ENCODE measurements around the gene ADGRL2.

The ADGRL2 gene

GRCh38 chr1:81920886-81921285, 120.2 kb downstream of the ADGRL2 start:
- DNase-seq = no peak

- DNase-seq = no peak
Observed at GRCh38 chr1:81921344-81921743, 120.6 kb downstream of the ADGRL2 start.

GRCh38 chr1:81921851-81922462, 121.2 kb downstream of the ADGRL2 start:
- DNase-seq = no peak

GRCh38 chr1:81922955-81923354, 122.2 kb downstream of the ADGRL2 start:
- DNase-seq = no peak

GRCh38 chr1:81929106-81929505, 128.4 kb downstream of the ADGRL2 start:
- DNase-seq = no peak

DNA sequence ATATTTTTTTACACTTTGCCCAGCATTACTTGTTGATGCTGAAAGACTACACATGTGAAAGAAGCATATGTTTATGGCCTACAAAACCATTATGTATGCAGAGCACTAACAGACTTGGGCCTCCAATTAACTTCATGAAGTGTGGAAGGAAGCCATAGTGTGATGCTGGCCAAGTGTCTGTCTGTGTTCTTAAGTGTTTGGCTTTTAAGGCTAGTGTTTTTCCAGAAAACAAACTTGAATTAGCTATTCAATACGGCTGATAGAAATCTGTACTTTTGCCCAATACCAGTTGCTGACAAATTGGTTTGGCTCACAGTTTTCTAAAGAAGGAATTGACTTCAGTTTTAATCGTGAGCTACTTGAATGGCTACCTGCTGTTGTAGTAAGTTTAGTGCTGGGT, 136.1 kb downstream of the ADGRL2 start:
- DNase-seq = no peak

- no peak for DNase-seq
Observed at GRCh38 chr1:81937791-81938450, 137.2 kb downstream of the ADGRL2 start.

GRCh38 chr1:81948495-81948894, 147.8 kb downstream of the ADGRL2 start:
- no peak for DNase-seq

DNA sequence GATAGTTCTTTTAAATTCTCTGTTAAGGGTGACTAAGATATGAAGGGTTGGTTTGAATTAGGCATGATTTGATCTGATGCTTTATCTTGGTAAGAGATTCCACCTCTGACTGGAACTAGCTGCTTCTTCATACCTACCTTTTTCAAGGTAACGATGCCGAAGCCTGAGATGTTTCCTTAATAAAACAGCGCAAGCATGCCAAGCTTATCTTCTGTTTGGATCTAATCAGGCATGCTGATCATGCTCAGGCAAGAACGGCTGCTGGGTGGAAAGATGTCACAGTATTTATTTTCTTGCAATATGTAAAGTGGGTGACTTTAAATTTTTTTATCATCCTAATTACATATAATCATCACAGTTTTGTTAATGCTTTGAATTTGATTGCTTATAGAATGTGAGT, 148.7 kb downstream of the ADGRL2 start:
- no peak for DNase-seq

DNA sequence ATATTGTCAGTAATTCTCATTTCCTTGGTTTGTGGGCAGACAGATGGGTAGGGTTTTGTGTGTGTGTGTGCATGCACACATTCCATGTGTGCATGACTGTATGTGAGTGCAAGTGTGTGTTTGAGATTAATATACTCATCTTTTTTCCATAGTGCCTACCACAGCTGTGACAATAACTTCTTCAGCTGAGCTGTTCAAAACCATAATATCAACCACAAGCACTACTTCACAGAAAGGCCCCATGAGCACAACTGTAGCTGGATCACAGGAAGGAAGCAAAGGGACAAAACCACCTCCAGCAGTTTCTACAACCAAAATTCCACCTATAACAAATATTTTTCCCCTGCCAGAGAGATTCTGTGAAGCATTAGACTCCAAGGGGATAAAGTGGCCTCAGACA, 149.3 kb downstream of the ADGRL2 start:
- no peak for DNase-seq

- DNase-seq = no peak
Observed at GRCh38 chr1:81950591-81951244, 150.0 kb downstream of the ADGRL2 start.

DNA sequence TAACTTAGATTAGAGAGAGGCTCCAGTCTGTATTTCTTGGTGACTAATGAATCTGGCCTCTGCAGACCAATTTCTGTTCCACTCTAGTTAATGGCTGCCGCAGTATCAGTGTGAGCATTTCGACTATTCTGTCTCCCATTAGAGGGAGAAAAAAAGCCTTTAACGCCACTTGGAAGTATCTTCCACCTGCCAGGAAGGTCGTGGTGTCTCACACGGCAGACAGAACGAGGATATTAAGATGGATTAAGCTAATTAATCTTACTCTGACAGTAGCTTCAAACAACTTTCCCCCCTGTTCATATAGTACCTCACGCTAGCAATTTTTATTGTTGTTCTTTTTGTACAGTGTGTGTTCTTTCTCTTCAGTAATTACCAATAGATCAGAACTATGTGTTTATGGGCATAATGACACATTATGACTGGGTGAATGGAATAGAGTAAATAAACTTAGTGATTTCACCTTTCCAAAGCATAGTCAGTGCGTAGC, 153.8 kb downstream of the ADGRL2 start:
- DNase-seq = no peak

DNA sequence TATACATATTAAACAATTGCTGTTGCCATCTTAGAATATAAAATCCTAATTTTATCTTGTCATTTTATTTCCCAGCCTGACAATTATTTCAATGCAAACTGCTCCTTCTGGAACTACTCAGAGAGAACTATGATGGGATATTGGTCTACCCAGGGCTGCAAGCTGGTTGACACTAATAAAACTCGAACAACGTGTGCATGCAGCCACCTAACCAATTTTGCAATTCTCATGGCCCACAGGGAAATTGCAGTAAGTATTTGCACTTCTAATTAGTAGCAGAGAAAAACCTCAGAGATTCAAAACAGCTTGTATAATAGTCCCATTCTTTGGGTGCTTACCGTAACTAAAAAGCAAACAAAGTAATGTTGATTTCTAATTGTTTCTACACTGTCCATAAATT, 167.2 kb downstream of the ADGRL2 start:
- DNase-seq = no peak

GRCh38 chr1:81970416-81970815, 169.7 kb downstream of the ADGRL2 start:
- DNase-seq = no peak

- no peak for DNase-seq
Observed at GRCh38 chr1:81974222-81974841, 173.6 kb downstream of the ADGRL2 start.

- DNase-seq = no peak
Observed at GRCh38 chr1:81974883-81975555, 174.3 kb downstream of the ADGRL2 start.

GRCh38 chr1:81976539-81976938, 175.8 kb downstream of the ADGRL2 start:
- DNase-seq = no peak

DNA sequence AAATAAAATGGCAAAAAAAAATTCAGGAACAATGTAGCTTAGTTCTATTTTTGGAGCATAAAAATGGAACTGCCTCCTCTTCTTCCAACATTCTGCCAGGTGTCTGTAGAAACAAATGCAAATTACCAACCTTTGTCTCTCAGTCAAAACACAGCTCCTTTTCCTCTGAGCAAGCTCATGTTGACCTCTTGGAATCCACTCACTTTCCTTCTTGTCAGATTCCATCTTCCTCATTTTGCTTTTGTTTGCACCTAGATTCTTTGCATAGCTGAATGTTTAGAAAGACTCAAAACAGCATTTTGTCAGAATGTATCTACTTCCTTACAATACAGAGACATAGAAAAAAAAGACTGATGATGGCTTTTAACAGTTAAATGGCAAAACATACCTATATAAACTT, 178.2 kb downstream of the ADGRL2 start:
- DNase-seq = no peak

DNA sequence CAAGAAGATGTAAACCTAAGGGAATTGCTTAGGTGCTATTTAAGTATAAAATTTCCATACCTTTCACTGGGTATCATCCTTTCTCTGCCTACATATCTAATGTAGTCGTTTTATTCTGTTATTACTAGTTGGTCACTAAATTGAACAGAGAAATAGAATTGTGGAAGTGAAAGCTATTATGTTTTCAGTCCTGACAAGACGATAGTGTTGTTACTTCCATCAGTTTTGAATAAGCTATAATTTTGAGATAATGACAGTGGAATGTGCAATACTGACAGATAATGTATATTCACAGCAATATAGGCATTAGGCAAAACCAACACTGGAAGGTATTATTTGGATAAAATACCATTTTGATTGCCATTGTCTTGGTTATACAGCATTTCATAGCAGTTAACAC, 181.8 kb downstream of the ADGRL2 start:
- DNase-seq = no peak

DNA sequence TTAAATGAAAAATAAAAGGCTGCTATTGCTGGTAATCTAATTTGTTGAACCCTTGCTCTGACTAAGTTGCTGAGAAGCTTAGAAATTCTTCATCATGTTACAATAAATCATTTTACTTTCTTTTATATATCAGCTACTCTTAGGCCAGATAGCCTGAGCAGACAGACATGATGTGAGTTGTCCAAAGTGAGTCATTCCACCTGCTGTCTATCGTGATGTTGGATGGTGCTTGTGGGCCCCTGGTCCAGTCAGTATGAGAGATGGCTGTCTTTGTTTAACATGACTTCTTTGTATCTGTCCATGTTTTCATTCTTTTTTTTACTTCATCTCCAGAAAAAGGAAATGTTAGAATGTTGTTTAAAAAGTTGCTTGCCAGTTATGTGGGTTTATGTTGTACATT, 188.8 kb downstream of the ADGRL2 start:
- DNase-seq = no peak

GRCh38 chr1:81990241-81990640, 189.5 kb downstream of the ADGRL2 start:
- no peak for DNase-seq

DNA sequence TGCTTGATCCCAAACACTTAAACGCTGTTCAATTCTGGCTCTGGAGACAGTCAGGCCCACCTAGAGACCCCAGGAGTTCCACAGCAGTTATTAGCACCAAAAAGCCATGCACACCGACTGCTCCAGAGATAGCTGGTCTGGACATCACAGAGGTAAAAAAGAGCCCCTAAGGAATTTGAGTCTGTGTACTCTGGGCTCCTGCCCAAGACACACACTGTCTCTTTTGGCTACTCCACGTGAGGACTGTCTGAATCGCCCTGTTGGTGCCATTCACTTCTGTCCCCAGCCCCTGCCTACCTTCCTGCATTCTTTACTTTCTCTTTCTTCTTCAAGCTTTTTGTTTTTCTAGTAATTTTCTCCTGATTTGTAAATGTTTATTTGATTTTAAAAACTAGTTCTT, 197.4 kb downstream of the ADGRL2 start:
- no peak for DNase-seq

DNA sequence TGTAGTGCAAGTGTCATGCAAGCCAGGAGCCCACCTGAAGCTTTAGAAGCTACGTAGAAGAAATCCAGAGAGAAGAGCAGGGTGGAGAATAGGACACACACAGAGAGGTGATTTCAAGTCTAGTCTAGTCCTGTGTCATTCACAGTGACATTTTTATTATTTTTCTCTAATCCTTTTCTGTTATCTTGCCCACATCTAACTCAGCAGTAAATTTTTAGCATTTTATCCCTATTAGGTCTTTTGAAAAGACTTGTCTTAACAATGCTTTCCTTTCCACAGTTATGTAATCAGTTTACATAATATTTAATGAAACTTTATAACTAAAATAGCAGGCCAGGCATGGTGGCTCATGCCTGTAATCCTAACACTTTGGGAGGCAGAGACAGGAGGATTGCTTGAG, 198.6 kb downstream of the ADGRL2 start:
- no peak for DNase-seq

All from CD4-positive, alpha-beta T cell treated with Interleukin-17A for 4 hours (primary cell).